IPS-18c (cell line): Measurements from ENCODE around the gene ALG5.
A peak's percentile ranks its signal among the peaks of the same experiment; 100 is the strongest.

Source experiments
- H3K4me3 ChIP-seq: 2 replicates; pipeline ENCODE4 v1.7.0; 2013; ENCODE audit warnings: low read depth, mild to moderate bottlenecking, low read length, moderate library complexity; ENCODE audit not compliant: insufficient read depth
- H3K9me3 ChIP-seq: one replicate; pipeline ENCODE4 v1.6.1; 2013; ENCODE audit warnings: mild to moderate bottlenecking, low read length, moderate library complexity; ENCODE audit not compliant: control insufficient read depth, insufficient read depth

The ALG5 gene, protein sequence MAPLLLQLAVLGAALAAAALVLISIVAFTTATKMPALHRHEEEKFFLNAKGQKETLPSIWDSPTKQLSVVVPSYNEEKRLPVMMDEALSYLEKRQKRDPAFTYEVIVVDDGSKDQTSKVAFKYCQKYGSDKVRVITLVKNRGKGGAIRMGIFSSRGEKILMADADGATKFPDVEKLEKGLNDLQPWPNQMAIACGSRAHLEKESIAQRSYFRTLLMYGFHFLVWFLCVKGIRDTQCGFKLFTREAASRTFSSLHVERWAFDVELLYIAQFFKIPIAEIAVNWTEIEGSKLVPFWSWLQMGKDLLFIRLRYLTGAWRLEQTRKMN

GRCh38 chr13:36999054-36999714 is at the start of gene ALG5:
Gene ALG5 (minus strand): TSS chr13:36999340. CDS start chr13:36999300, 40 bp downstream.
- Histone ChIP-seq H3K4me3 (peak within 1 kb of the TSS; percentile 98), H3K9me3 (no peaks in the 10 kb centered on the region)

GRCh38 chr13:37047846-37048245 is 48.7 kb upstream of the ALG5 start:
- Histone ChIP-seq H3K4me3 (no peak overlapping the region), H3K9me3 (no peaks in the 10 kb centered on the region)

GRCh38 chr13:37047032-37047431 is 47.9 kb upstream of the ALG5 start:
- H3K9me3 ChIP-seq, result no peaks in the 10 kb centered on the region
- H3K4me3 ChIP-seq, result no peak overlapping the region

DNA sequence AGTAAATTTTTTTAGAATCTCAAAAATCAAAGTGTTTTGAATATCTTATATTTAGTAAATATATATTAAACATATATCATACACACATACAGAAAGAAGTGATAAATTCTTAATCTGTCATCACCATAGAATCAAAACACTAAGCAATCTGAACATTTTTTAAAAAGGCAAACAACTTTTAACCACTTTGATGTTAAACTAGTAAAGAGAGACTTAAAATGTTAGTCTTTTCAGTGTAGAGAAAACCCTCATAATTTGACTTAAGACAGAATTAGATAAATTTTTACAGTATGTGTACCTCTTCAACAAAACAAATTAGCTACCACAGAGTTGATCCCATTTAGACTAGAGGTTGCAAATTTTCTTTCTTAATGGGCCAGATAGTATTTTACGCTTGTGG is 46.9 kb upstream of the ALG5 start:
- H3K4me3 ChIP-seq, result no peak overlapping the region
- no peaks in the 10 kb centered on the region for H3K9me3 ChIP-seq

DNA sequence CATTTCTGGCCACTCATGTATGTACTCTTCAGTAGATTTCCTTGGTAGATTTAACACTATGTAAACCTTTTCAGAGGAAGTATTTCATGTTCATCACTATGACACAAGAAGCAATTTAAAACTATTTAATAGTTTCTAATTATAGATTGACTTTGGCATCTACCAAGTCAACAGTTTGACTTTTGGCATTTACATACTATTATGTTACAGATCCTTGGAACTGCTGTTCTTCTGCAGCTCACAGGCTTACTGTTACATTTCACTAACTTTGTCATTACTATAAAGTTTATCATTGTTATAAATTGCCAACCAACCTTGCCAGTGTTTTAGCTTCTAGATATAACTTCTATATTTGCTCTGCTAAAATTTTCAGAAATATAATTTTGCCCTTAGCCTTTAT is 41.6 kb upstream of the ALG5 start:
- no peak overlapping the region for H3K4me3 ChIP-seq
- no peaks in the 10 kb centered on the region for H3K9me3 ChIP-seq

DNA sequence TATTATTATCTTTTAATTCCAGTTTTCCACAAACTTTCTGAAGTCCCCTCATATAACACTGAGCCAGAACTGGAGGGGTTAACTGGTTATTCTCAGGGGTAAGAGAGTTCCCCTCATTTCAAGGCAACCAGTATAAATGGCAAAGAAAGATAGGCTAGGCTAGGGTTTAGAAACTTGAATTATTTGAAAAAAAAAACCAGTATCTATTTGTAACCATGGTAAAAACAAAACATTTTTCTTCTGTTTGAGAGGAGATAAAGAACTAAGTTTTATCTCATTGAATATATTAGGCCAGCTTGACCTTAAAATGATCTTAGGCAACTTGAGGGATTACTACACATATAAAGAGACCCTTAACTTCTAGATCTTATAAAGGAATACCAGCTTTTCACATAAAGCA is 40.8 kb upstream of the ALG5 start:
- Histone ChIP-seq H3K9me3 (no peaks in the 10 kb centered on the region), H3K4me3 (no peak overlapping the region)

- no peak overlapping the region for H3K4me3 ChIP-seq
- no peaks in the 10 kb centered on the region for H3K9me3 ChIP-seq
These were observed 38.1 kb upstream of the ALG5 start for GRCh38 chr13:37037241-37037640.

DNA sequence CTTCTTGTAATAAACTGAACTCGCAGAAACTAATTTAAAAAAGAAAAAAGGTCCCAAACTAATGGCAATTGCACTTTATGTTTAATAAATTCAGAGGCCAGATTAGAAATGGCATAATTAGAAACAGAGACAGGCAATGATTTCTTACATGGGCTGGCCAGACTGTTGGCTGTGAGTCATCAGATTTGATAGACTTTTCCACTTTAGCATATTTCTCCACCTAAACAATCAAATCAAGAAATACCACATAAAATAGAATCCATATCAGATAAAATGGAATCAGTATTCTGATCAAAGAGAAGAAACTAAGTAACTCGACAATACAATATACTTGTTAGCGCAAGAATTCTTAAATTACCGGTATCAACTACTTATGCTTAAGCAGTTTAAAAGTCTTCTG is 30.5 kb upstream of the ALG5 start:
- no peak overlapping the region for H3K4me3 ChIP-seq
- no peaks in the 10 kb centered on the region for H3K9me3 ChIP-seq

DNA sequence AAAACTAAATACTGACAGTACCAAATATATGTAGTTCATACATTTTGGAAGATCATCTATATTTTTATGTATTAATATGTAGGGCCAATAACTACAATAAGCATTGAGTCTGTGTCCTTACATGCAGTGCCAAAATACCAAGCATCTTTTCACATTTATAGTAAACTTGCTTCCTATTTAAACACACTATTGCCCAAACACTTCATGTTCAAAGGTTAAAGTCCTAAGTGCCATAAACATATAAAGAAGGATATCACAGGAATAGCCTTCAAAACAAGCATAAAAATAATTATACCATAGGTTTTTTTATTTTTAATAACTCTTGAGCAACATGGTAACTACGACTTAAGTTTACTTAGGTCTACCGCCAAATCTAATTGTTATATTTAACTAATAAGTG is 28.5 kb upstream of the ALG5 start:
- H3K9me3 ChIP-seq, result no peaks in the 10 kb centered on the region
- no peak overlapping the region for H3K4me3 ChIP-seq

DNA sequence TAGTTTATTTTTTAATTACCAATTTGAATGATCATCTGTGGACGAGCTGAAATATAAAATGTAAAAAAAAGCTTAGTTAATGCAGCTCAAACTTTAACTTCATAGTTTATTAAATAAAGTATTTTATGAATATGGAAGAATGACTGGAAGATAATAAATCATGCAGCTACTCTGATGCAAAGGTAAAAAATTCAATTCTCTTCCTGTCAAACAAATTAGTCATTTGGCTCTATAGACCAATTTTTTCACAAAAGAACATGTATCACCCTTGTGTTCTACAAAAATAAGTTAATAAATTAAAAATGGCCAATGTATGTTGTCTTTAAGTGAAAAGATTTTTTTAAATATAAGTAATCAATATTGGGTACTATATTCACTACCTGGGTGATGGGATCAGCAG is 27.6 kb upstream of the ALG5 start:
- Histone ChIP-seq H3K9me3 (no peaks in the 10 kb centered on the region), H3K4me3 (no peak overlapping the region)

DNA sequence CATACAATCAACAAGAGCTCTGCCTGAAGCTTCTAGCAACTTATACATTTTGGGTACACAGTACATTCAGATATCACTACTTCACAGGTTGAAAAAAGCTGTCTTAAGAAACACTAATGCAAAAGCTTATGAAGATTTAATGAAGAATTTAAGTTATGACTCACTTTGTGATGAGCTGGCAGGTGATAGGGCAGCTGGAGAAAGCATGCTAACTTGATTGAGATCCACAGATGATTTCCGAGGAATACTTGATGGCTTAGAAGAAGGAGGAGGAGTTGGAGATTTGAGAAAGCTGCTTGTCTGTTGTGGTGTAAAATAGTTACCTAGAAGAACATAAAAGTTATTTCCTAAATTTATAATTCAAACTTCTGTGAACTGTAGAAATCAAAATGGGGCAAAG is 24.7 kb upstream of the ALG5 start:
- H3K4me3 ChIP-seq, result no peak overlapping the region

GRCh38 chr13:37014609-37015008 is 15.5 kb upstream of the ALG5 start:
- Histone ChIP-seq H3K4me3 (no peak overlapping the region), H3K9me3 (no peaks in the 10 kb centered on the region)

More for the DNA sequence above, 24.7 kb upstream of the ALG5 start:
- no peaks in the 10 kb centered on the region for H3K9me3 ChIP-seq

DNA sequence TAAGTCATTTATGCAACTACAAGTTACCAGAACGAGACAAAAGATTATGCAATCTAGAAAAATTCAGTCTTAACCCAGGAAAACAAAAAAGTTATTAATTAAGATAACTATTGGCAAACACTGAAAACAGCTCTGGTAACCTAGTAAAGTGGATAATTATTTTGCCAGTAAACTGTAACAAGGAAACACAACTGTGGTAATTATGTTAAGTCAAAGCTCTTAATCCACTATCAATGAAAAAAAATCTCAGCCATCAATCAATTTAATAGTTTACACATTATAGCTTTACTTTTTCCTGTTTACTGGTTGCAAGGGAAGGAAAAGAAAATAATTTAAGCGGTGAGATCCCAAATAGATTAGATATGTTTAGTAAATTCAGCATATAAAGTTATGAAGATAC is 12.6 kb upstream of the ALG5 start:
- H3K9me3 ChIP-seq, result no peaks in the 10 kb centered on the region
- no peak overlapping the region for H3K4me3 ChIP-seq

- H3K9me3 ChIP-seq, result no peaks in the 10 kb centered on the region
- H3K4me3 ChIP-seq, result no peak overlapping the region
These were observed 11.9 kb upstream of the ALG5 start for GRCh38 chr13:37011002-37011401.

DNA sequence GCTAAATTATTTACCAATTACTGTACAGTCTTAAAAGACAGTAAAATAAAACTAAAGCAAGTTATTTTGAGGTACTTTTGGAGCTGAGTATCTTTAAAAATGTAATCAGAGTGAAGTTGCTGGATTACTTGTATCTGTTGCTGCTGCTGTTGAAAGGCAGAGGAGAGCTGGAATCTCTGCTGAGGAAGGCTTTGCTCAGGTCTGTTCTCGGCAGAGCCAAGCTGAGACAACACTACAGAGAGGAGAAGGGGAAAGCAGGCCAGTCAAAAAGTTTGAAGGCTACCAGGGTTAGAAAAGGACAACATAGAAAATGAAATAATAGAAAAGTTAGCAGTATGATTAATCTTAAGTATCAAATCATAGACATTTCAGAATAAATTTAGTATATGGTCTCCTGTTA is 11.3 kb upstream of the ALG5 start:
- H3K4me3 ChIP-seq, result no peak overlapping the region
- no peaks in the 10 kb centered on the region for H3K9me3 ChIP-seq

DNA sequence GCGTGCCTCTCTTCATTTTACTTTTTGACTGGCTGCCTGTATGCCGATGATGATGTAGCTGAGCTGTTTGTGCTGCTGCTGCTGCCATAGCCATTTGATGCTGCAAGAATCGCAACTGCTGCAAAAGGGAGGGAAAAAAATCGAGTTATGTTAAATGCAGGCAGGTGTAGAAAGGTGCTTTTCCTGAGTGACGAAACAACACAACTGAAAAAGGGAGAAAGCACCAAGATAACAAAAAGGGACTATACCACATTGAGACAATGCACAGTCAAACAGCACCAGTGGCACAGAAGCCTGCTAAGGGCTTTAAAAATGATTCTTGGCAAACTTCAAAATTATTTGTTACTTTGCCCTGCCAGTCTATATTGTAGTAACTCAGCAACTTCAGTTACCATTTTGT is 10.6 kb upstream of the ALG5 start:
- H3K9me3 ChIP-seq, result no peaks in the 10 kb centered on the region
- H3K4me3 ChIP-seq, result no peak overlapping the region

GRCh38 chr13:37001921-37002250 is 2.7 kb upstream of the ALG5 start:
- Histone ChIP-seq H3K9me3 (no peaks in the 10 kb centered on the region), H3K4me3 (peak overlapping the region; percentile 96)

- peak overlapping the region; percentile 98 for H3K4me3 ChIP-seq
- no peaks in the 10 kb centered on the region for H3K9me3 ChIP-seq
These were observed 507 bp downstream of the ALG5 start for GRCh38 chr13:36998624-36999041.
